GM23338 (cell line): Measurements from ENCODE around the gene CRTC1. TPM values are rescaled to one million over a fixed set of nuclear protein-coding genes. Genes with fewer than 3 reads are reported as not detected.

Source experiments
- ATAC-seq: fragments of 200-7000 bp; cut with Tn5 transposase; 3 replicates; pipeline ENCODE4 v1.9.1; 2020
- DNase-seq: peaks from one replicate; pipeline ENCODE4 v3.0.0-alpha.2; 2015; ENCODE audit warnings: low spot score
- H2AFZ ChIP-seq: fragments of 200-600 bp; sonication (generic); 2 replicates; pipeline ENCODE4 v1.8.0; 2016; ENCODE audit warnings: antibody characterized with exemption, mild to moderate bottlenecking, moderate library complexity
- H3F3A ChIP-seq: fragments of 200-600 bp; sonication (generic); replicated peaks from 2 replicates; pipeline ENCODE4 v1.8.0; 2017; ENCODE audit warnings: antibody characterized with exemption, mixed run types, low read depth
- H3K27ac ChIP-seq: fragments of 200-600 bp; sonication (generic); 2 replicates; pipeline ENCODE4 v1.6.1; 2016; ENCODE audit warnings: low read depth
- H3K27me3 ChIP-seq: fragments of 200-600 bp; sonication (generic); 2 replicates; pipeline ENCODE4 v1.8.0; 2016; ENCODE audit warnings: mild to moderate bottlenecking, mixed run types, moderate library complexity; ENCODE audit not compliant: insufficient read depth
- H3K36me3 ChIP-seq: fragments of 200-600 bp; sonication (generic); 2 replicates; pipeline ENCODE4 v1.8.0; 2016; ENCODE audit warnings: mild to moderate bottlenecking; ENCODE audit not compliant: insufficient read depth
- H3K4me1 ChIP-seq: fragments of 200-600 bp; sonication (generic); 2 replicates; pipeline ENCODE4 v1.8.0; 2016; ENCODE audit warnings: mild to moderate bottlenecking, moderate library complexity; ENCODE audit not compliant: insufficient read depth
- H3K4me2 ChIP-seq: fragments of 200-600 bp; sonication (generic); 2 replicates; pipeline ENCODE4 v1.7.1; 2017; ENCODE audit warnings: mixed run types
- H3K4me3 ChIP-seq: fragments of 200-600 bp; sonication (generic); 2 replicates; pipeline ENCODE4 v1.6.1; 2016; ENCODE audit warnings: mixed run types
- H3K79me2 ChIP-seq: fragments of 200-600 bp; sonication (generic); replicated peaks from 2 replicates; pipeline ENCODE4 v1.8.0; 2017; ENCODE audit warnings: mild to moderate bottlenecking; ENCODE audit not compliant: insufficient read depth
- H3K9me2 ChIP-seq: fragments of 200-600 bp; sonication (generic); 2 replicates; pipeline ENCODE4 v1.8.0; 2017; ENCODE audit not compliant: insufficient read depth
- H4K20me1 ChIP-seq: fragments of 200-600 bp; sonication (generic); replicated peaks from 2 replicates; pipeline ENCODE4 v1.8.0; 2017; ENCODE audit warnings: mild to moderate bottlenecking; ENCODE audit not compliant: insufficient read depth
- H3K27ac Mint-ChIP-seq: 2 replicates; pipeline ENCODE4 v1.8.0; 2020; ENCODE audit warnings: inconsistent platforms, mild to moderate bottlenecking, moderate library complexity, mixed read lengths
- H3K27me3 Mint-ChIP-seq: 3 replicates; pipeline ENCODE4 v1.8.0; 2022; ENCODE audit warnings: low read depth, mild to moderate bottlenecking, moderate library complexity, mixed read lengths, inconsistent platforms; ENCODE audit not compliant: insufficient read depth, poor library complexity
- H3K36me3 Mint-ChIP-seq: 3 replicates; pipeline ENCODE4 v1.8.0; 2021; ENCODE audit warnings: low read depth, mild to moderate bottlenecking, inconsistent platforms, moderate library complexity, mixed read lengths
- H3K4me1 Mint-ChIP-seq: 3 replicates; pipeline ENCODE4 v1.8.0; 2020; ENCODE audit warnings: mild to moderate bottlenecking, inconsistent platforms, mixed read lengths
- H3K4me3 Mint-ChIP-seq: 3 replicates; pipeline ENCODE4 v1.8.0; 2021; ENCODE audit warnings: moderate library complexity, mild to moderate bottlenecking, inconsistent platforms, mixed read lengths
- H3K9me3 Mint-ChIP-seq: 3 replicates; pipeline ENCODE4 v1.8.0; 2020; ENCODE audit warnings: moderate library complexity, mild to moderate bottlenecking, inconsistent platforms, mixed read lengths
- ETS1 ChIP-seq: IDR thresholded peaks from 2 replicates; pipeline ENCODE4 v1.6.1; 2016; ENCODE audit warnings: antibody characterized with exemption
- EZH2 ChIP-seq: fragments of 200-600 bp; sonication (generic); IDR thresholded peaks from one replicate; pipeline ENCODE4 v1.8.0; 2017; ENCODE audit warnings: antibody characterized with exemption, mild to moderate bottlenecking, low read depth; ENCODE audit not compliant: unreplicated experiment
- POLR2AphosphoS5 ChIP-seq: IDR thresholded peaks from 2 replicates; pipeline ENCODE4 v1.6.1; 2016; ENCODE audit warnings: antibody characterized with exemption, low read depth
- STAT1 ChIP-seq: IDR thresholded peaks from one replicate; pipeline ENCODE4 v1.6.1; 2016; ENCODE audit warnings: antibody characterized with exemption; ENCODE audit not compliant: unreplicated experiment
- ZNF331 ChIP-seq: fragments of 250-450 bp; sonication (Bioruptor Pico); IDR thresholded peaks from 2 replicates; pipeline ENCODE4 v1.5.0; 2020; ENCODE audit warnings: low read depth, mild to moderate bottlenecking, moderate library complexity
- ZNF462 ChIP-seq: fragments of 250-450 bp; sonication (Bioruptor Pico); IDR thresholded peaks from 2 replicates; pipeline ENCODE4 v1.5.0; 2020; ENCODE audit warnings: mild to moderate bottlenecking, moderate library complexity
- polyA plus RNA-seq: library from polyadenylated mRNA; unstranded; fragments of >200 nt; fragmentation: Nextera tagmentation; extraction: Ambion mirVana; gene quantifications from 2 replicates; pipeline ENCODE4 v1.2.1, GENCODE V29; 2016
- total RNA-seq: library from RNA; depleted of rRNA; stranded (reverse); fragments of >200 nt; shearing (Covaris generic); gene quantifications from 2 replicates; pipeline ENCODE4 v1.2.3, GENCODE V29; 2014

The CRTC1 gene
- total and polyA plus RNA-seq, 2 experiments from 2014 or later, result 5.4 to 8.4 TPM

DNA sequence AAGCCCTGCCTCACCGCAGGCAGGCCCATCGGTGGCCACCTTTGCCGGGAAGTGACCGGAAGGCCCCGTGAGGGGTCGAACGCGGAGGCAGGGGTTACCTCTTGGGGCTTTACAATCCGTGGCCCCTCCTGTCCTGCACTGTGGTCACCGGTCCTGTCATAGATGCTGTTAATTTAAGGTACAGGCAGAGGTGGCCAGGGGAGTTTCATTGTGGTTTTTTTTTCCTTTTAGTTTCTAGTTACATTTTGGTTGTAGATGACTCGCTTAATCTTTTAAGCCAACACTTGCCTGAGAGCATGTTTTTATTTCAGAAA is 94.6 kb downstream of the CRTC1 start:
- H3K27me3 ChIP-seq, result peaks cover 90% of the 10 kb centered on the region
- H3K4me1 ChIP-seq, result no peaks in the 10 kb centered on the region
- no peak overlapping the region for H2AFZ ChIP-seq
- Mint-ChIP-seq H3K36me3 (no peaks in the 10 kb centered on the region), H3K27ac (no peak overlapping the region), H3K4me1 (no peaks in the 10 kb centered on the region), H3K4me3 (no peak overlapping the region), H3K27me3 (peaks cover 67% of the 10 kb centered on the region), H3K9me3 (no peaks in the 10 kb centered on the region)
- TF ChIP-seq EZH2, result no peak
- no peak for TF ChIP-seq ZNF331 (CRISPR knock-in tag)
- no peak for TF ChIP-seq STAT1
- no peak for TF ChIP-seq POLR2AphosphoS5
- no peak for TF ChIP-seq ETS1
- no peaks in the 10 kb centered on the region; the same call in 1 of the 2 replicates for H4K20me1 ChIP-seq
- ATAC-seq, result no peak
- no peaks in the 10 kb centered on the region for H3K36me3 ChIP-seq
- H3K4me2 ChIP-seq, result no peak overlapping the region
- DNase-seq, result no peak
- no peak overlapping the region for H3K4me3 ChIP-seq
- no peak overlapping the region for H3K27ac ChIP-seq
- no peaks in the 10 kb centered on the region for H3K79me2 ChIP-seq
- H3F3A ChIP-seq, result no peaks in the 10 kb centered on the region
- no peaks in the 10 kb centered on the region for H3K9me2 ChIP-seq

DNA sequence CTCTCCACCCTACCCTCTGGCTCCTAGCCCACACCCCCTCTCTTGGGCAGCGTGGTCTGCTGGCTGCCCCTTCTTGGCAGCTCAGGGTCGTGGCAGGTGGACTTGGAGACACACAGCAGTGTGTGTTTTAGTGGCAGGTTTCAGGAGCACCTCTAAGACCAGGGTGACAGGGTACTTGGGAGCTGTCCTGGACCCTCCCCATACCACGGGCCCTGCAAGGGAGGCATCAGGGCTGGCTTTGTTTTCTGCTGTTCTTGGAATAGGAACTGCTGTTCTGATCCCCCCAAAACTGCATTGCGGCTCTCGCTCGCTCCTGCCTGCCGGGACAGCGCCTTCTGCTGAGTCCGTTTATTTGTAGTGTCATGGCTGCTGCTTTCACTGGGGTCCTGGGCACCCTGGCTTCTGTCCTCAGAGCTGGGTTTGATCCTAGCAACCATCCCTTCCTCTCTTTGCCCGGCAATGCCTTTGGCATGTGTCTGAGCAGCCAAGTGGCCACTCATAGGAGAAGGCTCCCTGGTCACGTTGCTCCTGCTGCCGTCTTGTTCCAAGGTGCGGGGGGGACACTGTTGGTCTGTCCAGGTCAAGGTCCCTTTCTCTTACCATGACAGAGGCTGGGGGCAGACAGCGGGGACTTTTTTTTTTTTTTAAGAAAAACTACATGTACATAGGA is 95.5 kb downstream of the CRTC1 start:
- H3K4me3 ChIP-seq, result no peak overlapping the region
- Mint-ChIP-seq H3K4me3 (no peak overlapping the region), H3K27ac (no peak overlapping the region), H3K36me3 (no peaks in the 10 kb centered on the region), H3K4me1 (no peaks in the 10 kb centered on the region), H3K9me3 (no peaks in the 10 kb centered on the region), H3K27me3 (peaks cover 64% of the 10 kb centered on the region)
- TF ChIP-seq ZNF462 (CRISPR knock-in tag) (no peak), ZNF331 (CRISPR knock-in tag) (no peak), POLR2AphosphoS5 (no peak), ETS1 (no peak)
- no peaks in the 10 kb centered on the region for H3K36me3 ChIP-seq
- no peaks in the 10 kb centered on the region for H3K79me2 ChIP-seq
- no peak overlapping the region for H3K4me2 ChIP-seq
- H4K20me1 ChIP-seq, result no peaks in the 10 kb centered on the region; the same call in 1 of the 2 replicates
- no peaks in the 10 kb centered on the region for H3K9me2 ChIP-seq
- no peak overlapping the region for H2AFZ ChIP-seq
- H3K4me1 ChIP-seq, result no peaks in the 10 kb centered on the region
- H3F3A ChIP-seq, result no peaks in the 10 kb centered on the region
- no peak for DNase-seq
- H3K27me3 ChIP-seq, result peaks cover 90% of the 10 kb centered on the region
- no peak overlapping the region for H3K27ac ChIP-seq
- ATAC-seq, result no peak
